Aorta (tissue), 5 donors: Measurements from ENCODE around the gene CLEC20A. TPM values are rescaled to one million over a fixed set of nuclear protein-coding genes. Genes with fewer than 3 reads are reported as not detected.

Experiments used
- ATAC-seq: fragments of 200-7000 bp; cut with Tn5 transposase; one replicate; pipeline ENCODE4 v1.9.1; 2022; ENCODE audit warnings: moderate library complexity; ENCODE audit not compliant: low FRiP score
- DNase-seq, 2 donors: peaks; one replicate each; pipeline ENCODE4 v3.0.0-alpha.2; 2020
- H3K27ac ChIP-seq, 2 donors: one replicate each; pipeline ENCODE4 v1.5.1; 2013; ENCODE audit warnings: low read length in 2 of 2, mild to moderate bottlenecking in 2 of 2, moderate library complexity in 2 of 2, control low read depth in 1 of 2, inconsistent platforms in 1 of 2, low read depth in 1 of 2
- H3K27me3 ChIP-seq, 2 donors: one replicate each; pipeline ENCODE4 v1.6.1; 2013; ENCODE audit warnings: control low read depth in 1 of 2, low read length in 1 of 2, mild to moderate bottlenecking in 1 of 2, moderate library complexity in 1 of 2; ENCODE audit not compliant: insufficient read depth in 2 of 2, control insufficient read depth in 1 of 2
- H3K36me3 ChIP-seq, 2 donors: one replicate each; pipeline ENCODE4 v1.6.1; 2013; ENCODE audit warnings: control low read depth in 1 of 2, low read length in 1 of 2, mild to moderate bottlenecking in 1 of 2; ENCODE audit not compliant: insufficient read depth in 2 of 2, control insufficient read depth in 1 of 2
- H3K4me1 ChIP-seq, 2 donors: one replicate each; pipeline ENCODE4 v1.6.1; 2013; ENCODE audit warnings: low read length in 2 of 2, control low read depth in 1 of 2, mild to moderate bottlenecking in 1 of 2, moderate library complexity in 1 of 2; ENCODE audit not compliant: insufficient read depth in 2 of 2, control insufficient read depth in 1 of 2
- H3K4me3 ChIP-seq, 2 donors: one replicate each; pipeline ENCODE4 v1.5.1; 2013; ENCODE audit warnings: low read length in 2 of 2, control low read depth in 1 of 2, mild to moderate bottlenecking in 1 of 2
- H3K9me3 ChIP-seq: one replicate; pipeline ENCODE4 v1.6.1; 2013; ENCODE audit warnings: mild to moderate bottlenecking, low read length; ENCODE audit not compliant: control insufficient read depth
- WGBS, 2 donors: extraction: QIAGEN DNeasy Blood & Tissue Kit; methylation state at CpG; one replicate each; pipeline ENCODE4 v1.1.7; 2013; 5-methylcytosine and 5-hydroxymethylcytosine counted together
- intact Hi-C, 2 donors: fragments of 100-400 bp; cut with DNase I; formaldehyde crosslinking; loops; one replicate each; pipeline versions ENCODE4 v1.14.2 to v1.15.0; 2022
- polyA plus RNA-seq, 2 donors: library from polyadenylated mRNA; stranded (reverse); fragments of 200-250 nt; gene quantifications; one replicate each; pipeline ENCODE4 v1.2.3, GENCODE V29; 2013
- total RNA-seq, 2 donors: library from RNA; stranded (reverse); fragmentation: NEBNext Ultra II Directional; extraction: Animal tissue kit (Norgen Biotek cat#: 25700); gene quantifications; one replicate each; pipeline ENCODE4 v1.2.1, GENCODE V29; 2021
- donor health status: healthy with polysubstance abuse.
- donor health status: Bipolar disorder and iron deficiency.
- donor health status: DM: no; HTN: no; CAD: no.
- donor health status: DM: no; HTN: no; CAD: no.
- donor health status: DM: yes; HTN: yes; CAD: no.

The CLEC20A gene
- total and polyA plus RNA-seq, 4 donors = not detected

DNA sequence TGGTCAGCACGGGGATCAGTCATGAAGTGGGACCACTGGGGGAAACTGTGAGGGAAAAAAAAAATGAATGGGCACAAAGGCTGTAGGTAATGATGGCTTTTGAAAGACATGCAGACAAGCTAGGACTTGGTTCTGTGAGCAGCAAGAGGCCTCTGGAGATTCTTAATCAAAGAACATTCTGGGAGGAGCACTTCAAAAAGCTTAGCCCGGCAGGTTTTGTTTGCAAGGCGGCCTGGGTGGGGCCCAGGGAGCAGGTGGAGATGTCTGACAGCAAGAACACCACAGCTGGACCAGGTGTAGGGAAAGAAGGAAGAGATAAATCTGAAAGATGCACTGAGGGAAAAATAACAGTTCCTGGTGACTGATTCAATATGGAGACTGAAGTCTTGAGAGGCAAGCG is 22.1 kb upstream of the CLEC20A start:
- WGBS, 2 donors = 79 to 80% methylated on average over 4 of the region's 4 CpGs
- no peaks in the 10 kb centered on the region for H3K27me3 ChIP-seq
- ATAC-seq = no peak
- H3K4me1 ChIP-seq = no peaks in the 10 kb centered on the region
- H3K36me3 ChIP-seq = no peaks in the 10 kb centered on the region
- intact Hi-C loops = no loop called here
- no peak for DNase-seq
- H3K4me3 ChIP-seq = no peak overlapping the region
- H3K27ac ChIP-seq = no peak overlapping the region
- H3K9me3 ChIP-seq = no peaks in the 10 kb centered on the region

- ATAC-seq (no peak), DNase-seq (no peak)
- Histone ChIP-seq H3K27ac (no peak overlapping the region), H3K9me3 (no peaks in the 10 kb centered on the region), H3K4me1 (no peaks in the 10 kb centered on the region), H3K4me3 (no peak overlapping the region), H3K27me3 (no peaks in the 10 kb centered on the region), H3K36me3 (no peaks in the 10 kb centered on the region)
- intact Hi-C loops = no loop called here
- 98 to 99% methylated on average over 4 of the region's 4 CpGs for WGBS, 2 donors
These were observed 19.3 kb upstream of the CLEC20A start for GRCh38 chr1:178516110-178516509.

DNA sequence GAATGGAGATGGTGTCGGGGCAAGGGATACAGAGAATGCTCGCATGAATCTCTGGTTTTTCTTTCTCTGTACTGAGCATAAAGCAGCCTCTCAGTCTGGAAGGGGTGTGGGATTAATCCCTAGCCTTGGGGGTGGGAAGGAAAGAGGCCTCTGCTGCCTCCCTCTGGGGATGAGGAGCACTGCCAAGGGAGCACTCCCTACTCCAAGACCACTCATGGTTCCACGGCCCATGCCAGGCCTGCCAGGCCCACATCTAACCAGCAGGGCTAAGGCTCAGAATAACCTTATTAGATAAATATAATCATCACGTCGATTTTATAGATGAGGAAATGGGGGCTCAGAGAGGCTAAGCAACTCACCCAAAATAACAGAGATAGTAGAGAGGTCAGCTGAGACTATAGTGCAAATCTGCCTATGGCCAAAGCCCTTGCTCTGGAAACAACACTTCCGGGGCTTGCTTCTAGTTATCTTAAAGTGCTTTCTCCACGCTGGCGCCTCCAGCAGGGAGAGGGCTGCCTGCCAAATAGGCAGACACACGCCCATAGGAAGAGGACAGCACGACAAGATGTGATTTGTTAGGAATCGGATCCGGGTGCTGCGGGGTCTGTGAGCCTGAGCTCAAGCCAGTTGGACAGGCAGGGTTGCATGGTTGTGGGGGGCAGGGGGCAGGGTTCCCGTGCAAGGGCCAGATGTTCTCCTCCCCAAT is 16.7 kb upstream of the CLEC20A start:
- Histone ChIP-seq H3K4me3 (no peak overlapping the region), H3K36me3 (no peaks in the 10 kb centered on the region), H3K9me3 (no peaks in the 10 kb centered on the region), H3K27me3 (no peaks in the 10 kb centered on the region), H3K4me1 (no peaks in the 10 kb centered on the region), H3K27ac (no peak overlapping the region)
- 48 to 49% methylated on average over 14 of the region's 14 CpGs for WGBS, 2 donors
- ATAC-seq = peak; percentile 49
- intact Hi-C loops = no loop called here
- peak in 1 of 2 donors; percentile 64 for DNase-seq

DNA sequence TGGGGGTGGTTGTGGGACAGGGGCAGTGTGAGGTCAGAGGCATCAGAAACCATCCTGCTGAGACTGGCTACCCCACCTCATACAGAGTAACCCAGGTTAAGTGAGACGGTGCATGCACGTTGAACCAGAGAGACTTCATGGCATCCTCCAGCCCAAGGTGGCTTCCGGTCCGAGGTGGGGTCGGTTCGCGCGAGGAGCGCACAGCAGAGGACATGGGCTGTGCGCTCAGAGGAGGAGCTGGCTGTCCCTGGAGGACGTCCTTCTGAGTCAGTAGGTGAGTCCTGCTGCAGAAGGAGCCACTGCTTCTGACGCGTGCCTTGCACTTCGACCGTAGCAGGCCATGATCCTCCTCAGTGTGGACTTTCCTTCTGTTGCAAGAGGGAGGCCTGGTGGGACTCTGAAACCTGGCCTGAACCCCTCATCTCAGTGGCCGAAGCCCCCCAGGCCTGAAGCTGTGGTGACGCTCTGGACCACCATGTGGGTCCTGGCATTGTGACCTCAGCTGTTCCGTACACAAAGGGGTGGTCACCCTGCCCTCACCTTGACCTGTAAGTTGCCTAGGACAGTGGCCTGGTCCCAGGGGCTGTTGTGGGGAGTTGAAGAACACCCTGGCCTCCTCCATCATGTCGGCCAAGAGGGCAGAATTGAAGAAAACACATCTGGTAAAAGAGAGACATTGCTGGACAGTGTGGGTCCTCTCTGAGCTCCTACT is 16.0 kb upstream of the CLEC20A start, which contains the start of gene TEX35:
Gene TEX35 (plus strand): TSS at position 544 of the 712 bp plus-strand sequence. CDS start 80 bp downstream, at position 624.
- WGBS, 2 donors = 96 to 98% methylated on average over 19 of the region's 19 CpGs
- ATAC-seq (no peak), DNase-seq (peak in 1 of 2 donors; percentile 65)
- no peaks in the 10 kb centered on the region for H3K36me3 ChIP-seq
- H3K27ac ChIP-seq = no peak within 1 kb of the TSS
- no peaks in the 10 kb centered on the region for H3K9me3 ChIP-seq
- H3K4me1 ChIP-seq = no peaks in the 10 kb centered on the region
- intact Hi-C loops = no loop called here
- H3K27me3 ChIP-seq = no peaks in the 10 kb centered on the region
- no peak within 1 kb of the TSS for H3K4me3 ChIP-seq

GRCh38 chr1:178510155-178510554 is 13.4 kb upstream of the CLEC20A start:
- WGBS, 2 donors = 92 to 95% methylated on average over 4 of the region's 4 CpGs
- no peak for ATAC-seq
- no peaks in the 10 kb centered on the region for H3K4me1 ChIP-seq
- no peaks in the 10 kb centered on the region for H3K27me3 ChIP-seq
- H3K36me3 ChIP-seq = no peaks in the 10 kb centered on the region
- no peak for DNase-seq
- no peak overlapping the region for H3K4me3 ChIP-seq
- intact Hi-C loops = no loop called here
- H3K27ac ChIP-seq = no peak overlapping the region
- H3K9me3 ChIP-seq = no peaks in the 10 kb centered on the region

DNA sequence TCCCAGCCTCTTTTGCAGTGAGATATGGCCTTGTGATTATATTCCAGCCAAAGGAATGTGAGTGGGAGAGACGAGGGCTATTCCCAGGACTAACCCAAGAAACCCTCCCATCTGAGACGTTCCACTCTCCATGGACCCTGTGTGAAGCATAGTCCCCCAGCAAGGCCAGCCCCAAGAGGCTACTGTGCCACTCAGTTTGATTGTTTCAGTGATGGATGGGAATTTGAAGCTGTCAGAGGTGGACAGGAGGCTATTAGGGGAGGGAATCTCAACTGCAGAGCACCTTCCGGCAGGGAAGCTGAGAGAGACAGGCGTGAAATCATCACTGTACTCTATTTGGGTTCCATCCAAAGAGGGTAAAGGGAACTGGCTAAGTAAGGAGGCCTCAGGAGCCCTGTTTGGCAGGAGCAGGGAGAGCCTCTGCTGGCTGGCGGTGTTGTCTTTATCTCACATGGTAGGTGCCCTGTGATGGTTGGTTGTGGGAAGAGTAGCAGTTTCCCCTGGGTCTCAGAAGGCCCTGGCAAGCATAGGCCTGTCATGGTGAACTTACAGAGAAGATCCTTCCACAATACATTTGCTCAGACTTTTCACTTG is 12.7 kb upstream of the CLEC20A start:
- intact Hi-C loops = no loop called here

GRCh38 chr1:178506669-178507068 is 9.9 kb upstream of the CLEC20A start:
- WGBS, 2 donors = 86 to 92% methylated on average over 6 of the region's 6 CpGs
- Histone ChIP-seq H3K4me1 (no peaks in the 10 kb centered on the region), H3K27me3 (no peaks in the 10 kb centered on the region), H3K36me3 (no peaks in the 10 kb centered on the region), H3K27ac (no peak overlapping the region), H3K9me3 (no peaks in the 10 kb centered on the region), H3K4me3 (no peak overlapping the region)
- ATAC-seq (no peak), DNase-seq (no peak)
- intact Hi-C loops = no loop called here

More for the DNA sequence above, 12.7 kb upstream of the CLEC20A start:
- H3K27me3 ChIP-seq = no peaks in the 10 kb centered on the region
- H3K9me3 ChIP-seq = no peaks in the 10 kb centered on the region
- no peak for ATAC-seq
- no peak overlapping the region for H3K4me3 ChIP-seq
- H3K27ac ChIP-seq = no peak overlapping the region
- no peak for DNase-seq
- H3K4me1 ChIP-seq = no peaks in the 10 kb centered on the region
- WGBS, 2 donors = 77 to 78% methylated on average over 5 of the region's 5 CpGs
- H3K36me3 ChIP-seq = no peaks in the 10 kb centered on the region

GRCh38 chr1:178506177-178506576 is 9.4 kb upstream of the CLEC20A start:
- Histone ChIP-seq H3K27ac (no peak overlapping the region), H3K4me3 (no peak overlapping the region), H3K4me1 (no peaks in the 10 kb centered on the region), H3K36me3 (no peaks in the 10 kb centered on the region), H3K27me3 (no peaks in the 10 kb centered on the region), H3K9me3 (no peaks in the 10 kb centered on the region)
- intact Hi-C loops = no loop called here
- ATAC-seq (no peak), DNase-seq (no peak)
- 52 to 55% methylated on average over 6 of the region's 6 CpGs for WGBS, 2 donors
